Ureter (tissue), 1 donor: Measurements from ENCODE around the gene GDAP2. TPM values are rescaled to one million over a fixed set of nuclear protein-coding genes. Genes with fewer than 3 reads are reported as not detected.
"Not testable (repeated sequence)": the region's sequence is repeated elsewhere in the genome, so short reads cannot be mapped to it uniquely, and the experiment has no call there.

Experiments
- DNase-seq: peaks from one replicate; pipeline ENCODE4 v3.0.0-alpha.2; 2020; ENCODE audit warnings: low spot score
- total RNA-seq: library from RNA; stranded (reverse); gene quantifications from one replicate; pipeline ENCODE4 v1.2.4, GENCODE V29; 2023
- donor health status: DM: yes; HTN: yes; CAD: no.

GDAP2 gene, protein sequence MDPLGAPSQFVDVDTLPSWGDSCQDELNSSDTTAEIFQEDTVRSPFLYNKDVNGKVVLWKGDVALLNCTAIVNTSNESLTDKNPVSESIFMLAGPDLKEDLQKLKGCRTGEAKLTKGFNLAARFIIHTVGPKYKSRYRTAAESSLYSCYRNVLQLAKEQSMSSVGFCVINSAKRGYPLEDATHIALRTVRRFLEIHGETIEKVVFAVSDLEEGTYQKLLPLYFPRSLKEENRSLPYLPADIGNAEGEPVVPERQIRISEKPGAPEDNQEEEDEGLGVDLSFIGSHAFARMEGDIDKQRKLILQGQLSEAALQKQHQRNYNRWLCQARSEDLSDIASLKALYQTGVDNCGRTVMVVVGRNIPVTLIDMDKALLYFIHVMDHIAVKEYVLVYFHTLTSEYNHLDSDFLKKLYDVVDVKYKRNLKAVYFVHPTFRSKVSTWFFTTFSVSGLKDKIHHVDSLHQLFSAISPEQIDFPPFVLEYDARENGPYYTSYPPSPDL
- 37.7 TPM for total RNA-seq

DNA sequence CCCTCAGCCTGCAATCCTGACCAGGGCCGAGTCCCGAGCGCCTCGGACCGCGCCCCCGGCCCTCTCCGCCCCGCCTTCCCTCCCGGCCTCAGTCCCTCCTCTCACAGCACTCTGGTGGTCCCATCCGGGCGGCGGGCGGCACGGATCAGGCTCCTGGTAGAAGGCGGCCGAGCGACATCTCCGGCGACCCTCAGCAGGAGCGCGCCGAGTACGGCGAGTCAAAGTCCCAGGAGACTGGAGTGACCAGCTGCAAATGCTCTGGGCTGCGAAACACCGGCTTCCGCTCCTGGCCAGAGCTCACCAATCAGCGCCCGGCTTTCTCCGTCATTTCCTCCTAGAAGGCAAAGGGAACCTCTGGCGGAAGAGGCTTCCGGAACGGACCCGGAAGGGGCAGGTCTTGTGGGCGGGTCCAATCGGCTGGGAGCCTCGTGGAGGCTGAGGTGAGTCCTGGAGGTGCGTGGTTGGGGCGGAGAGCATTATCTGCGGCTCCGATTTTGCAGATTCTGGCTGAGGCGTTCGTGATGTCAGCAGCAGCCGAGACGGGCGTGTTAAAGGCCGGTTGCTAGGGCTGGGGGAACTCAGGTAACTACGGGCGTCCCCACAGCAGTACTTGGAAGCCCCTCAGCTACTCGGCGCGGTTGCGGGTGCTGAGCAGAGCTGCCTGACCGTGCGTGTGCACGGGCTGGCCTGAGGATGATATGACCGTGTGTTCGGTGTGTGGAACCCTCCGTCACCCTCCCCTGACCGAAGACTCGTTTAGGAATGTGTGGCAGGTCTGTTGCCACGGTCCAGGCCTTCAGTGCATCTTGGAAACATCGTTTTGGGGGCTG is at the start of gene GDAP2, which contains the start of gene WDR3:
GDAP2 (minus strand) TSS at position 279 of the 830 bp plus-strand sequence. CDS start 9,264 bp downstream, outside the sequence.
WDR3 (plus strand) TSS at position 397 of the 830 bp plus-strand sequence. CDS start 3,581 bp downstream, outside the sequence.
- peak; percentile 97 for DNase-seq

DNA sequence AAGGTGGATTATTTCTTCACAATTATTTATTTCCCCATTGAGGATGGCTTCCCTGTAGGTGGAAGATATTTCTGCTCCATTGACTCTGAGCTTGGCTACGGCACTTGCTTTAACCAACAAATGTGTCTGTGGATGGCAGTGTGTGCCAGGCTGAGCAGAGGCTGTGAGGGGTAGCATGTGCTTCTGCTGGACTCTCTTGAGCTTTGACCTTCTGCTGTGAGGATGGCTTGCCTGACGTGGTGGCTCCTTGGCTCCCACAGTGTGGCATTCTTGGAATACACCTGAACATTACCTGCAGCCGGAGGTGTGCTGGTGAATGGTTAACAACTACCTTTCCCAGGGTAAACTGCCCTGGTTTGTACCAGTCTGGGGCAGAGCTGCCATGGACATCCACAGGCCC is 47.0 kb upstream of the GDAP2 start:
- no peak for DNase-seq

DNA sequence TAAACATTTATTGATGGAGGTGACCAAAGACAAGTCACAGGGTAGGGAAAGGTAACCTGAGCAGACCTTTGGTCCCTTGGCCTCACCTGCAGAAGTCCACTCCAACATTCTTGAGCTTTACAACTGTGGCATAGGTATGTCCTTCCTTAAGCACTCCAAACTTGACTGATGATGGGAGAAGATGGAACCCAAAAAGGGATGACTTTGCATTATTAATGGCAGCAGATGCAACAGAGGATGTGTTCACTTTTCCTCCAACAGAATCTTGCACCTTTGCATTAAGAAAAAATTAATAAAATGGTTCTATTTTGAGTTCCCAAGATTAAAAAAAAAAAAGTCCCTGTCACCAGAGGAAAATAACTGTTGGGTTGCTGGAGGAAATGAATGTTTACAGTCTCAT is 42.4 kb upstream of the GDAP2 start:
- DNase-seq = no peak

DNA sequence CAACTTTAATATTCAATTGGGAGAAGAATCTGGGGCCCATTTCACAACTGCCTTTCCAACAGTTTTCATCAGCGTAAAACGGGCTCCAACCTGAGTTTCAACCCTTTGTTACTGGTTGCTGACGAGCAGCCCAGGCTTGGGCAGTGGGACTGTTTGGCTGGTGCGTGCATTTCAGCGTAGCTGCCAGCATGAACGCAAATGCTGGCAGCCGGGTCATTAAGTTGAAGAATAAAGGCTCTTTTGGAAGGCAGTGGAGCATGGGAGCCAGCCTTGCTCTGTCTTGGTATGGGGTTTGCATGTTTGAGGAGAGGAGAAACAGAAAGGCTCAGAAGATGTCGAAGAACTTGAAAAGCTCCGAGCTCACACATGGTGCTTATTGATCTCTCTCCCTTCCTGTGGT is 40.8 kb upstream of the GDAP2 start:
- no peak for DNase-seq

DNA sequence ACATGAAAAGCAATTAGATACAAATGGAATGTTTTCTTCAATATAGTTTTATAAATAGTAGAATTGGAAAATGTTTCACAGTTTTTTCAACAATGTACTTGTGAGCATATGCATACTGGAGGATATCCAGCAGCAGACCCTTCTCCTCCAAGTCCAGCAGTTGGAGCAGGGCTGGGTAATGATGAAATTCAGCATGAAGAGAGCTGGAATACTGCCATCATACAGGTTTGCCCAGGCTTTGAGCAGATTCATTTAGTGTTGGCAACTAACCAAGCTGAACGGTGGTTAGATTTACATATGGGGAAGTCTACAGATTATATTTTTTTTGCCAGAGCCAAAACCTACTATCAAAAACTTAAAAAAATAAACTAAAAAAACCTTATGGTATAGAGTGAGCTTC is 38.5 kb upstream of the GDAP2 start:
- peak; percentile 47 for DNase-seq

DNA sequence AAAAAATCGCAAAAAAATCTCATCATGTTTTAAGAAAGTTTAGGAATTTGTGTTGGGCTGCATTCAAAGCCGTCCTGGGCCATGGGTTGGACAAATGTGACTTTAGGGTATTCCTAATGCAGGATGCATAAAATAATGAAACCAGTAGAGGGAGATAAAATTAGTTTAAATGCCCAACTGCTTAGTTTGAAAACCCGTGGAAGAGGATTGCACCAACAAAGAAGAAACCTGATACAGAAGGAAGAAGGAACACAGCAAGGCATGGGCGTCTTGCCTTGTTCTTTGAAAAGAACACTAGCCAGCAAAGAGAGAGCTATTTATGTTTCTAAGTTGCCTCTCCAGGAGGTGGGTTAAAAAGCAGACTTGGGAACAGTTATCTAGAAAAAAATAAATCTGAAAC is 38.1 kb upstream of the GDAP2 start:
- DNase-seq = no peak

DNA sequence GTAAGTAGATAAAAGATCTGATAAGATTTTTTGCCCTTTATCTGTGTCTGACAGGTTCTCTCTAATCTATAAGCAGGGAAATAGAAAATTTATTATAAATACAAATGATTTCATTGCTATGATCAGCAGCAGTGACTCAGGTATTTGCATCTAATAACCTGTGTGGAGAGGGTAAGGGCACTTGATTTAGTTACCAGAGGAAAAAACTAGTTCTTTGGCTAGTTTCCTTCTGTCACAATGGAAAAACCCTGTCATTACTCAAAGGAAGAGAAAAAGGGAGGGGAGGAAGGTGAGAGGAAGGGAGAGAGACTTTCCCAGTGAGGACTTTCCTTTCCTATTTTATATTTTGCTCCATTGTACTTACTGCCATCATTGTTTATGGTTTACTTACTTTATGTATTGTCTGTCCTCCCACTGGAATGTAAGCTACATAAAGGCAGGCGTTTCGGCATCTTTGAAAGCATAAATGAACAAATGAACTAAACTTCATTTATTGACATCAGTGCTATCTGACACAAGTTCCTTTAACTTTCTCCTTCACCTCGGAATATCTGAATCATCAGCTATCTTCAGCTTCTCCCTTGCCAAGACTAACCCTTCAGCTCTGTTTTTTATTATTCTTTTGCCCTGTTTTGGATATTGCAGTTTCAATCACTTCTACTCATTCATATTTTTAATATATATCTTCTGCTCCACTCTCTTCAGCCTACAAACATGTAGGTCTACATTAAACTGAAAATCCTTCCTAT is 35.0 kb upstream of the GDAP2 start:
- no peak for DNase-seq

DNA sequence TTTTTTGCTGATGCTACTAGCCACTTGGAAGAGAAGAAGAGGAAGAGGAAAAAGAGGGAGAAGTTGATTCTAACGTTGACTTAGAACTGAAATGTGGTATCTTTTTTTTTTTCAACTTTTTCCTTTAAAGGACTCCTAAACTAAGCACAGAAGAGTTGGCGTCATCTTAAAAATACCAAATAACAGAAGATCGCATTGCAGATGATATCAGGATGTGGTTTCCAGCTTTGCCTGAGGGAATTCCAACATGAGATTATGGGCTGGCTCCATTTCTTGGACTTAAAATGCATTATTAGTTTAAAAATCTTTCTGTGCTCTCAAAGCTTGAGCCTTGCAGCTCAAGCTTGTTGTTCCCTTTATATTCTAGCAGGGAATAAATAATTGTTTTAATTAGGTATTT is 29.9 kb upstream of the GDAP2 start:
- no peak for DNase-seq

DNA sequence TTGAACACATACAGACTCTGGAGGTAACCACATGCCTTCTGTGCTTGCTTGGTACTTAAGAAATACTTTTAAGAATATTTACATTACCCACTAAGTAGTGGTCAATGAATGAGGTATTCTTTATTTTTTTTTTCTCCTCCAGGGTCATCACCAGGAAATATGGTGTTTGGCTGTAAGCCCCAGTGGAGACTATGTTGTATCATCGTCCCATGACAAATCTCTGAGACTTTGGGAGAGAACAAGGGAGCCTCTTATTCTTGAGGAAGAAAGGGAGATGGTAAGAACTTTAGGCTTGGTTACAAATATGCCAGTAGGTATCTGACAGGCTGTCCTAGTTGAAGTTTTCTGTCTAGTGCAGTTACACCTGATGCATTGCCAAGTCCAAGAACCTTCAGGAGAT is 23.0 kb upstream of the GDAP2 start:
- no peak for DNase-seq

DNA sequence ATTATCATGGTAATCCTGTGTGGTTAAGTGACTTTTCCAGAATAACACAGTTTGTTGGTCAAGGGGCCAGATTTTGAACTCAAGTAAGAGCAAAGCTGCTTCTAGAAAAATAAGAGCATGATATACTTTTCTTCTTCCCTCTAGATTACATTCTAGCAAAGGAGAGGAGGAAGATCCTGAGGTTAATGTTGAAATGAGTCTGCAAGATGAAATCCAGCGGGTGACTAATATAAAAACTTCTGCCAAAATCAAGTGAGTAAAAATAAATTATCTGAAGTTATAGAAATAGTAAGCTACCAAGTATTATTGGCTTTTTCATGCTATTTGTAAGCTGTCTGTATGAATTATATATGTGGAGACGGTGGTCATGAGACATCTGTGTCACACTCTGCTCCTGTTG is 12.9 kb upstream of the GDAP2 start:
- no peak for DNase-seq

DNA sequence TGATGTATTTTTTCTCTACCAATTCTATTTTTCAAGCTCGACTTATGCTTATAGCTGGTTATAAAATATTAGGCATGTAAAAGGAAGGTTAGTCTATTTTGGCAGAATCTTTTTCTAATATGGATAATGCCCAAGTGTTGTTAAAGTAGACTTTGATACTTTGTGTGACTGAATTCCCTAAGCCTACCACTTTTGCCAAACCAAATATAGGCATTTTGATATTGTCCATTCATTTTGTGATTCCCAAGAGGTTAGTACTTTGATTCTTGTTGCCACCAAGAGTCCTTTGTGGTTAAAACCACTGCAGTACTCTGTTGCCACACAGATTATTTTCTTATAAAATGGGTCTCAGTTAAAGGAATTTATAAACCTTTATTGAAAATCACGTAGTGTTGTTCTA is 4.3 kb upstream of the GDAP2 start:
- DNase-seq = no peak

DNA sequence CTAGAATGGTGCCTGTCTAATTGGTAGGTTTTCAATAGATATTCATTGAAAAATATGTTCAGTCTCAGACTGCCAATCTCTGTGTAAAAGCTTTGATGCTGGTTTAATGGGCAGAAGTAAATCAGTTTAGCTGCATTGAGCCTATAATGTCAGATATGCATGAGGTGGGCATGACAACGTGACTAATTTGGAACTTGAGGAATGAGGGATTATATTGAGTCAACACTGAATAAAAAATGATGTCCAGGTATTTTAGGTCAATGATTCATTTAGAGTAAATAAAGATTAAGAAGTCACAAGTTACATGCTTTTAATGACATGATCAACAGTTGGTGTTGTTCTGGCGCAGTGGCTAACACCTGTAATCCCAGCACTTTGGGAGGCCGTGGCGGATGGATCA is 3.2 kb upstream of the GDAP2 start:
- no peak for DNase-seq

DNA sequence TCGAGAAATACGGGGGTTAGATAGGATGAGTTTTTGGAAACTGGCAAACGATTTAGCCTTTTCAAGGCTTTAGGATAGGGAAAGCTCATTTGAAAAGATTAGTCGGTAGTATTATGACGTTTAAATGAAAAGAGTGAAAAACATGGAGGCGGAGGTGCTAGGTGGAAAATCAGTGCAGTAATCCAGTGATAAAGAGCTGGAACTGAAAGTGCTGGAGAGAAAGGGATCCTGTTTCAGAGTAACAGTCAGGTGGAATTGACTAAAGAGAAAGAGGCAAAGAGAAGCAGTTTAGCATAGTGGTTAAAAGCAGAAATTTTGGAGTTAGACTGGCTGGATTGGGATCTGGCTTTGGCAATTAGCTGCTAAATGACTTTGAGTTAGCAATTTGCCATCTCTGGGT is 1.1 kb upstream of the GDAP2 start:
- no peak for DNase-seq

DNA sequence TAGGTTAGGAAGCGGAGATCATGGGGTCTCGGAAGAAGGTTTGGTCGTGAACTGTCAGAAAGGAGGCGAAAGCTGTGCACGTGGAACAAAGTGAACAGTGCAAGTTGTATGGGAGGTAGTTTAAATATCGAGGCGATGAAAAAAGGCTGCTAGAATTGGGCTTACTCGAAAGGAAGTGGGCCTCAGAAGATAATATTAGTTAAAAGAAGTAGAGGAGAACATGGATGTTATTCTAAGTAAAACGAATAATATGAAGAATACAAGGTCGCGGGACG is 689 bp upstream of the GDAP2 start:
- no peak for DNase-seq

DNA sequence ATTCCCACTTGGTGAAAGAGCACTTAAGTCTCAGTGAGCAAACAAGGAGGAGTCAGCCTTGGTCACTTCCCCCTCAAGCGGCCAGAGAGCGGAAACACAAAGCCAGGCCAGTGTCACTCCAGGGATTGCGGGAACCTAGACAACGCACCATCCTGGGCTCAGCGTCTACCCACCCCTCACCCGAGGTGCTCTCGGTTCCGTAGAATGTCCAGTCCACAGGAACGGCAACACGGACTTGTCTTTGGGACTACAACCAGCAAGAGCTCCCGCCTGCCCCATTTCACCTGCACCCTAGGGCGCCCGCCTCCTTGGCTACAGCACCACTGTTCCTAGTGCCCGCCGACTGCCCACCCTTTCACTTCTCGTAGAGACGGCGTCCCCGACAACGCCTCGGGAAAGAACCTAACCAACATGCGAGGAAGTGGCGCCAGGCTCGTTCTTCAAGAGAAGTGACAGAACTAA is 509 bp downstream of the GDAP2 start:
- DNase-seq = peak; percentile 53

DNA sequence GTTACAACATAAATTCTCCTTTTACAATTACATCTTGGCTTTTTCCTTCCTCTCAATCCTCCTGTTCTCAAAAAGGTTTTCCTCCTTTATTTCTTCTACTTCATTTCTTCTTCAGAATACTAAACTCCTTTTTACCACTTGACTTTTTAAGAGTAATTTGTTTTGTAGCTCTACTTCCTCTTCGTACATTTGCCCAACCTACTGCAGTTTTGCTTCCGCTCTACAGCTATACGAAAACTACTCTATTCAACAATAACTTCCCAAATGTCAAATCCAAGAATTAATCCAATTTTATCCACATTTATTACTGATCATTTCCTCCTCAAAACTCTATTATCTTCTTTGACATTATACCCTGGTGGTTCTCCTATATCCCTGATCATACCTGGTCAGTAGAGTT is 3.4 kb downstream of the GDAP2 start:
- DNase-seq = no peak

DNA sequence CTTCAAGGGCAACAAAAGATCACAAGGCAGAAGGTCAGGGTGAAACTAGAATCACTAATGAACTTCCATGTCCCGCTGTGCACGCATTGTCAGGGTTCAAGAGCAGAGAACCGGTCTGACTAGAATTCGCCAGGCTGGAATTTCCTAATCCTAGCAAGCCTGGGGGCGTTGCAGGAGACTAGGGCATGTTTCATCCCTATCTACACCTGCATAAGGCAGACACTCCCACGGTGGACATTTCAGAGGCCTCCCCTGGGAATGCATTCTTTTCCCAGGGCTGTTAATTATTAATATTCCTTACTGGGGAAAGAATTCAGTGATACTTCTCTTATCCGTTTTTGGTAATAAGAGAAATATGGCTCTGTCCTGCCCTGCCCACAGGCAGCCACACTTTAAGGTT is 6.7 kb downstream of the GDAP2 start:
- not testable (repeated sequence) for DNase-seq

DNA sequence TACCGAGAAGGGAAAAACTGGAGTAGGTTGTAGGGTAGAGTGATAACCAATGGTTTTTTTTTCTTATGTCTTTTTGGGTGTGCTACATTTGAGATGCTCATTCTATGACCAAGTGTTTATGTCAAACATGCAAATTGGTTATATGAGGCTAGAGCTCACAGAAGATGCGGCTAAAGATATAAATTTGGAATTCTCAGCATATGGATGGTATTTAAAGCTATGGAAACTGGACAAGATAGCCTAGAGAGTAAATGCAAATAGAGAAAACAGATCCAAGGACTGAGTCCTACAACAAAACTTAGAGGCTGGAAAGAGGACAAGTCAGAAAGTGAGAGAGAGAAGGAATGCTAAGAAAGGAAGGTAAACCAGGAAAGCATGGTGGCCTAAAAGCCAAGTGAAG is 7.4 kb downstream of the GDAP2 start:
- DNase-seq = no peak

DNA sequence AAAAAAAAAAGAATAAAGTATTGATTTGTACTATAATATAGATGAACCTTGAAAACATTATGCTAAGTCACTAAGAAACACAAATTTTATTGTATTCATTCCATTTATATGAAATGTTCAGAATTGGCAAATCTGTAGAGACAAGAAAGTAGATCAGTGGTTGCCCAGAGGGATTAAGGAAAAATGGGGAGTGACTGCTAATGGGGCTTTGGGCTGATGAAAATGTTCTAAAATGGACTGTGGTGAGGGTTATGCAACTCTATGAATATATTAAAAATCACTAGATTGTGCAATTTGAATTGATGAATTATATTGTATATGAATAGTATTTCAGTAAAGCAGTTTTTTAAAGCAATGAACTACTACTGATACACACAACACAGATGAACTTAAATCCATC is 10.0 kb downstream of the GDAP2 start:
- DNase-seq = no peak

DNA sequence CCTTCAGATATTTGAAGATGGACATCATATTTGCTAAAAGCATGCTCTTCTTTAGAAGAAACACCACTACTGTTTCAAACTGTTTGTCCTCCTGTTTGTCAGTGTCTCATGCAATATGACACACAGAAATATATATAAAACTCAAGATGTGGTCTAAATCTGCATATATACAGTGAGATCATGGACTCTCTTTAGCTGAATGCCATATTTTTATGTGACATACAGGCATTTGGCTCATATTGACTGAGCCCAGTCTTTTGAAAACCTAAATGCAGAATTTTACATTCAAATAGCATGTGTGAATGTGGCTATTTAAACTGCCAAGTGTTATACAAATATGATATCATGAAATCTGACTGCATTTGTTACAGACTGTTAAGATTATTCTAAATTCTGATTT is 18.4 kb downstream of the GDAP2 start:
- no peak for DNase-seq

DNA sequence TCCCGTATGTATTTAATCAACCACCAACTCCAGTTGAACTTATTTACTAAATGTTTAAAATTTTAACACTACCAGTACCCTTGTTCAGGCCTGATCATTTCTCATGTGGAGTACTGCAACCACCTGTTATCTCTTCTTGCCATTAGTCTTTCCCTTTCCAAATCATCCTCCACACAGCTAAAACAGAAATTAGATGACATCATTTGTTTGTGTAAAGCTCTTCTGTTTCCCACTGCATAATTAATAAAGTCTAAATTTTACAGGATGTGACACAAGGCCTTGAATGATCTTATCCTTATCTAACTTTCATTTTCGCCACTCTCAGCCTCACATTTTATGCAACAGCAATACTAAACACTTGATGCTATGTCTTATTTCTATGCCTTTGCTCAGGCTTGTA is 24.4 kb downstream of the GDAP2 start:
- no peak for DNase-seq

DNA sequence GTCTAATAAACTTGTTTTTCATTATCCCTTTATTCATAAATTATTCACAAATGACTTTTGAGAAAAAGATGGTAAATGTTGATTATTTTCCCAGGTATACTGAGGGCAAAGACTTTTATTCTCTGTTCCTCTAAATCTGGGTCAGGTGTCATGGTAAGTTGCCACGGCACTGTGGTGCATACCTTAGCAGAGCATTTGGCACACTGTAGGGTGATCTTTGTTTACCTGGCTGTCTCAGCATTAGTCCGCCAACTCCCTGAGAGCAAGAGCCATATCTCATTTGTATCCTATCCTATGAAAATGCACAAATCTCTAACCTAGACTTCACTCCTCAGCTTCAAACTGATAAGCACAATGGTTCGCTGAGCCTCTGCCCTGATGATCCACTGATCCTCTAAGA is 24.9 kb downstream of the GDAP2 start:
- DNase-seq = no peak
